ENCODE measurements around the gene HTT. TPM values are rescaled to one million over a fixed set of nuclear protein-coding genes. Genes with fewer than 3 reads are reported as not detected.
A peak's percentile ranks its signal among the peaks of the same experiment; 100 is the strongest.

The HTT gene
- total and polyA plus RNA-seq, 2 of the 13 experiments (the other 11 are each of a cell fraction or from before 2014, with no cell fraction given), result 17.5 to 19.5 TPM

DNA sequence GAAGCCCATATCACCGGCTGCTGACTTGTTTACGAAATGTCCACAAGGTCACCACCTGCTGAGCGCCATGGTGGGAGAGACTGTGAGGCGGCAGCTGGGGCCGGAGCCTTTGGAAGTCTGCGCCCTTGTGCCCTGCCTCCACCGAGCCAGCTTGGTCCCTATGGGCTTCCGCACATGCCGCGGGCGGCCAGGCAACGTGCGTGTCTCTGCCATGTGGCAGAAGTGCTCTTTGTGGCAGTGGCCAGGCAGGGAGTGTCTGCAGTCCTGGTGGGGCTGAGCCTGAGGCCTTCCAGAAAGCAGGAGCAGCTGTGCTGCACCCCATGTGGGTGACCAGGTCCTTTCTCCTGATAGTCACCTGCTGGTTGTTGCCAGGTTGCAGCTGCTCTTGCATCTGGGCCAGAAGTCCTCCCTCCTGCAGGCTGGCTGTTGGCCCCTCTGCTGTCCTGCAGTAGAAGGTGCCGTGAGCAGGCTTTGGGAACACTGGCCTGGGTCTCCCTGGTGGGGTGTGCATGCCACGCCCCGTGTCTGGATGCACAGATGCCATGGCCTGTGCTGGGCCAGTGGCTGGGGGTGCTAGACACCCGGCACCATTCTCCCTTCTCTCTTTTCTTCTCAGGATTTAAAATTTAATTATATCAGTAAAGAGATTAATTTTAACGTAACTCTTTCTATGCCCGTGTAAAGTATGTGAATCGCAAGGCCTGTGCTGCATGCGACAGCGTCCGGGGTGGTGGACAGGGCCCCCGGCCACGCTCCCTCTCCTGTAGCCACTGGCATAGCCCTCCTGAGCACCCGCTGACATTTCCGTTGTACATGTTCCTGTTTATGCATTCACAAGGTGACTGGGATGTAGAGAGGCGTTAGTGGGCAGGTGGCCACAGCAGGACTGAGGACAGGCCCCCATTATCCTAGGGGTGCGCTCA lies 165.8 kb downstream of the HTT start:
- intact Hi-C loops (cut with micrococcal nuclease; ENCODE audit: unreplicated experiment) (no loop called here), in situ Hi-C loops (cut with HindIII; ENCODE audit: extremely low pct_ligation_motif_present, low pct_unique_long_range_greater_than_20kb) (no loop called here)
- FAIRE-seq (no peak), ATAC-seq (no peak), DNase-seq (ENCODE audit: low spot score) (no peak)
- H2AFZ ChIP-seq (ENCODE audit: low read length), result no peak overlapping the region
- no peak overlapping the region for H3K4me2 ChIP-seq (ENCODE audit: low read depth, low read length)
- H3K9me3 ChIP-seq (ENCODE audit: low read length), result no peaks in the 10 kb centered on the region
- H3K27ac ChIP-seq (ENCODE audit: extremely low read length, insufficient read depth, low read length), result no peak overlapping the region
- peaks cover 15 to 45% of the 10 kb centered on the region in 2 experiments; a peak in 4 of 5 replicates for H3K36me3 ChIP-seq (replicated peaks in 1 of 2; ENCODE audit: control insufficient read depth in 1 of 2, insufficient read depth in 2 of 2, low read length in 2 of 2)
- POLR2A ChIA-PET, result no interaction called here
- BruUV-seq (replicated peaks), result no TSS peak
- CTCF ChIA-PET (ENCODE audit: low intra/inter-chr PET ratio, low total read pairs), result no interaction called here
- H3K79me2 ChIP-seq (ENCODE audit: insufficient read depth, low read length), result no peaks in the 10 kb centered on the region
- H3K4me3 ChIP-seq (replicated peaks in 1 of 3; ENCODE audit: insufficient read depth in 1 of 3, low read depth in 2 of 3, low read length in 3 of 3), result no peak overlapping the region
- TF ChIP-seq SNAPC5 (CRISPR knock-in tag; IDR thresholded peaks at IDR 0.05; ENCODE audit: borderline replicate concordance) (no peak), AGO2 (optimal IDR thresholded peaks at IDR 0.05; ENCODE audit: low read depth, low read length) (peak; percentile 20), FOXA1 (IDR thresholded peaks at IDR 0.05) (no peak), FOXA1 (CRISPR knock-in tag; IDR thresholded peaks at IDR 0.05) (0 out of 2 replicates have a peak, but pooled peaks have one; percentile 33), ZBTB33 (CRISPR knock-in tag; IDR thresholded peaks at IDR 0.05) (peak; percentile 89), TFAP4 (IDR thresholded peaks at IDR 0.05; ENCODE audit: borderline replicate concordance, low read depth) (0 out of 2 replicates have a peak, but pooled peaks have one; percentile 18), ZBTB38 (CRISPR knock-in tag; IDR thresholded peaks at IDR 0.05) (peak; percentile 50; the same call in 1 of the 2 replicates), KDM2A (CRISPR knock-in tag; IDR thresholded peaks at IDR 0.05; ENCODE audit: borderline replicate concordance, low read depth) (no peak)
- TF ChIP-seq, protein P1, sequence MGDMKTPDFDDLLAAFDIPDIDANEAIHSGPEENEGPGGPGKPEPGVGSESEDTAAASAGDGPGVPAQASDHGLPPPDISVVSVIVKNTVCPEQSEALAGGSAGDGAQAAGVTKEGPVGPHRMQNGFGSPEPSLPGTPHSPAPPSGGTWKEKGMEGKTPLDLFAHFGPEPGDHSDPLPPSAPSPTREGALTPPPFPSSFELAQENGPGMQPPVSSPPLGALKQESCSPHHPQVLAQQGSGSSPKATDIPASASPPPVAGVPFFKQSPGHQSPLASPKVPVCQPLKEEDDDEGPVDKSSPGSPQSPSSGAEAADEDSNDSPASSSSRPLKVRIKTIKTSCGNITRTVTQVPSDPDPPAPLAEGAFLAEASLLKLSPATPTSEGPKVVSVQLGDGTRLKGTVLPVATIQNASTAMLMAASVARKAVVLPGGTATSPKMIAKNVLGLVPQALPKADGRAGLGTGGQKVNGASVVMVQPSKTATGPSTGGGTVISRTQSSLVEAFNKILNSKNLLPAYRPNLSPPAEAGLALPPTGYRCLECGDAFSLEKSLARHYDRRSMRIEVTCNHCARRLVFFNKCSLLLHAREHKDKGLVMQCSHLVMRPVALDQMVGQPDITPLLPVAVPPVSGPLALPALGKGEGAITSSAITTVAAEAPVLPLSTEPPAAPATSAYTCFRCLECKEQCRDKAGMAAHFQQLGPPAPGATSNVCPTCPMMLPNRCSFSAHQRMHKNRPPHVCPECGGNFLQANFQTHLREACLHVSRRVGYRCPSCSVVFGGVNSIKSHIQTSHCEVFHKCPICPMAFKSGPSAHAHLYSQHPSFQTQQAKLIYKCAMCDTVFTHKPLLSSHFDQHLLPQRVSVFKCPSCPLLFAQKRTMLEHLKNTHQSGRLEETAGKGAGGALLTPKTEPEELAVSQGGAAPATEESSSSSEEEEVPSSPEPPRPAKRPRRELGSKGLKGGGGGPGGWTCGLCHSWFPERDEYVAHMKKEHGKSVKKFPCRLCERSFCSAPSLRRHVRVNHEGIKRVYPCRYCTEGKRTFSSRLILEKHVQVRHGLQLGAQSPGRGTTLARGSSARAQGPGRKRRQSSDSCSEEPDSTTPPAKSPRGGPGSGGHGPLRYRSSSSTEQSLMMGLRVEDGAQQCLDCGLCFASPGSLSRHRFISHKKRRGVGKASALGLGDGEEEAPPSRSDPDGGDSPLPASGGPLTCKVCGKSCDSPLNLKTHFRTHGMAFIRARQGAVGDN (CRISPR knock-in tag; IDR thresholded peaks at IDR 0.05), result peak; percentile 55
- TF ChIP-seq, protein P2, sequence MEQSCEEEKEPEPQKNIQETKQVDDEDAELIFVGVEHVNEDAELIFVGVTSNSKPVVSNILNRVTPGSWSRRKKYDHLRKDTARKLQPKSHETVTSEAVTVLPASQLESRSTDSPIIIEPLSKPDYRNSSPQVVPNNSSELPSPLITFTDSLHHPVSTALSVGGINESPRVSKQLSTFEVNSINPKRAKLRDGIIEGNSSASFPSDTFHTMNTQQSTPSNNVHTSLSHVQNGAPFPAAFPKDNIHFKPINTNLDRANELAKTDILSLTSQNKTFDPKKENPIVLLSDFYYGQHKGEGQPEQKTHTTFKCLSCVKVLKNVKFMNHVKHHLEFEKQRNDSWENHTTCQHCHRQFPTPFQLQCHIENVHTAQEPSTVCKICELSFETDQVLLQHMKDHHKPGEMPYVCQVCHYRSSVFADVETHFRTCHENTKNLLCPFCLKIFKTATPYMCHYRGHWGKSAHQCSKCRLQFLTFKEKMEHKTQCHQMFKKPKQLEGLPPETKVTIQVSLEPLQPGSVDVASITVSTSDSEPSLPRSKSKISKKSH (CRISPR knock-in tag; IDR thresholded peaks at IDR 0.05; ENCODE audit: borderline replicate concordance), result peak; percentile 58; the same call in 1 of the 2 replicates
- H3K9ac ChIP-seq (ENCODE audit: insufficient read depth, low read depth, low read length), result no peak overlapping the region
- 0 out of 2 replicates have a peak, but pooled peaks cover 3% of the 10 kb centered on the region for H4K20me1 ChIP-seq (ENCODE audit: insufficient read depth, low read length)
- peaks cover 17% of the 10 kb centered on the region for H3K4me1 ChIP-seq (ENCODE audit: insufficient read depth, low read length)
- H3K27me3 ChIP-seq (ENCODE audit: control insufficient read depth in 1 of 2, insufficient read depth in 2 of 2, low read length in 2 of 2), result no peaks in the 10 kb centered on the region
- 95% methylated on average over 15 of the region's 29 CpGs for WGBS (ENCODE audit: low lambda C conversion rate)

All from HepG2 (cell line).